ENCODE results near the gene IFNLR1. TPM values are rescaled to one million over a fixed set of nuclear protein-coding genes. Genes with fewer than 3 reads are reported as not detected.

IFNLR1 gene
- total and polyA plus RNA-seq, 3 donors from 2014 or later = 0.63 to 1.6 (median 1.5) TPM

- WGBS, 2 donors = 92 to 97% methylated on average over 16 to 17 of the region's 18 CpGs
- TF ChIP-seq CTCF (IDR thresholded peaks at IDR 0.05) (no peak), POLR2A (IDR thresholded peaks at IDR 0.05) (no peak)
- no peaks in the 10 kb centered on the region for H3K4me1 ChIP-seq
Measured at GRCh38 chr1:24156542-24157260, 30.4 kb downstream of the IFNLR1 start.

GRCh38 chr1:24155011-24155782, 31.9 kb downstream of the IFNLR1 start:
- TF ChIP-seq POLR2A (IDR thresholded peaks at IDR 0.05) (no peak), CTCF (IDR thresholded peaks at IDR 0.05) (no peak)
- no peaks in the 10 kb centered on the region for H3K9me3 ChIP-seq
- H3K27me3 ChIP-seq = no peaks in the 10 kb centered on the region
- H3K4me1 ChIP-seq = no peaks in the 10 kb centered on the region
- H3K36me3 ChIP-seq (ENCODE audit: low read depth, missing control alignments) = no peaks in the 10 kb centered on the region
- DNase-seq = no peak
- WGBS, 2 donors = 64 to 81% methylated on average over 9 to 11 of the region's 11 CpGs
- intact Hi-C loops (cut with DNase I; ENCODE audit: low total_unique reads) = no loop called here
- no peak overlapping the region for H3K27ac ChIP-seq
- H3K4me3 ChIP-seq = no peak overlapping the region

More at GRCh38 chr1:24156542-24157260, 30.4 kb downstream of the IFNLR1 start:
- Histone ChIP-seq H3K4me3 (no peak overlapping the region), H3K36me3 (ENCODE audit: low read depth, missing control alignments) (no peaks in the 10 kb centered on the region), H3K9me3 (no peaks in the 10 kb centered on the region), H3K27me3 (no peaks in the 10 kb centered on the region), H3K27ac (no peak overlapping the region)
- intact Hi-C loops (cut with DNase I; ENCODE audit: low total_unique reads) = no loop called here
- no peak for DNase-seq

GRCh38 chr1:24154215-24154614, 32.9 kb downstream of the IFNLR1 start:
- 78 to 81% methylated on average over 8 of the region's 8 CpGs for WGBS, 2 donors
- Histone ChIP-seq H3K9me3 (no peaks in the 10 kb centered on the region), H3K4me1 (no peaks in the 10 kb centered on the region), H3K27ac (no peak overlapping the region), H3K27me3 (no peaks in the 10 kb centered on the region), H3K36me3 (ENCODE audit: low read depth, missing control alignments) (no peaks in the 10 kb centered on the region), H3K4me3 (no peak overlapping the region)
- no peak for DNase-seq
- intact Hi-C loops (cut with DNase I; ENCODE audit: low total_unique reads) = no loop called here
- TF ChIP-seq CTCF (IDR thresholded peaks at IDR 0.05) (no peak), POLR2A (IDR thresholded peaks at IDR 0.05) (no peak)

DNA sequence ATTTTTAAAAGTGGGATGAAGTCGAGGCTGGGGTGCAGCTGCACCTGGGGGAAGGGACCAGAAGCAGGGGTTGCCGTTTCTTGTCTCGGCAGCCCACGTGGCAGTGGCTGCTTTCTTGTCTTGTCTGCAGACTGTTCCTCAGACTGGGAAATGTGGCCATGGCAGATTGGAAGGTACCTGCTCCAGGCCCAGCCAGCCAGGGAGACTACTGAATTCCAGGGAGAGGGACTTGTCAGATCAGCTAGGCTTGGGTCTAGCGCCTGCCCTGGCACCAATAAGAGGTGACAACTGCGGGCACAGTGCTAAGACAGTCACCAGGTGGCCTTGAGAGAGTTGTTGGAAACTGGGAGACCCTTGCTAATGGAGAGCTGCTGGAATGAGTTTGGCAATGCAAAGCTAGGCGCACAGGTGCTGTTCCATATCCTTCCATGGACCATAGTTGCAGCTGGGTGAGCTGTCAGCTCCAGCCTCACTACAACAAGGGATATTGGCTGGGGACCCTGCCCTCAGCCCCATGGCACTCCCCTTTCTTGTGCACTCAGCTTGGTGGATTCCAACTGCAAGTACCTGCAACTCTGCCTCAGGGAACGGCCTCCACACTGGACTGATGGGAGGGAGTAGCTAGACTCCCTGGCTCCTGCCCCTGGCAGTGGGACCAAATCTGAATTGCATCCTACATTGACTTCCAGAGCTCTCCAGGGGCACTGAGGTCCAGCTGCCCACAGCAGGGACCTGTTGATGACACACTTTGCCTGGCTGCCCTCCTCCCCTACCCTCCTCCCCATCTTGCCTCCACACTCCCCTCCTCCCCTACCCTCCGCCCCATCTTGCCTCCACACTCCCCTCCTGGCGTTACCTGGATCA, 34.2 kb downstream of the IFNLR1 start:
- Histone ChIP-seq H3K4me1 (no peaks in the 10 kb centered on the region), H3K9me3 (no peaks in the 10 kb centered on the region), H3K36me3 (ENCODE audit: low read depth, missing control alignments) (no peaks in the 10 kb centered on the region), H3K27me3 (no peaks in the 10 kb centered on the region), H3K27ac (no peak overlapping the region), H3K4me3 (no peak overlapping the region)
- 88 to 91% methylated on average over 8 to 10 of the region's 10 CpGs for WGBS, 2 donors
- no peak for DNase-seq
- intact Hi-C loops (cut with DNase I; ENCODE audit: low total_unique reads) = no loop called here
- TF ChIP-seq POLR2A (IDR thresholded peaks at IDR 0.05) = no peak
- no peak for TF ChIP-seq CTCF (IDR thresholded peaks at IDR 0.05)

Data from testis (tissue), 3 donors.